Measurements from ENCODE around the gene PHF20.
"Not testable (repeated sequence)": the region's sequence is repeated elsewhere in the genome, so short reads cannot be mapped to it uniquely, and the experiment has no call there.

The PHF20 gene

GRCh38 chr20:35888657-35889056 is 116.8 kb downstream of the PHF20 start:
- no peak for FAIRE-seq

DNA sequence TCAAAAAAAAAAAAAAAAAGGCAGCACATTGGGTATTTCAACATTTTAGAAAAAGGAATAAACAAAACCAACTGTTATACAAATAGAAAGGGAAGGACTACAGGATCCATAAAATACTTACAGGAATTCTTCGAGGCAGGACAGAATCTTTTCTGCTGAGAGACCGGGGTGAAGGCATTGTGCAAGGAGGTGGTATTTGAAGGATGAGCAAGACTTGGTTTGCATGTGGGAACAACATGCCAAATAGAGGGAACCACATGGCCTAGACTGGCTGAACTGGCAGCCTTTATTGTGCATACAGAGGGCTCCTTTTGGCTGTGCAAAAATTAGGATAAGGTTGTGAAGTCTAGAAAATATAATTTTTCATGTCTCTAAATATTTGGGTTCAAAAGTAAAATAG is 119.6 kb downstream of the PHF20 start:
- no peak for FAIRE-seq

DNA sequence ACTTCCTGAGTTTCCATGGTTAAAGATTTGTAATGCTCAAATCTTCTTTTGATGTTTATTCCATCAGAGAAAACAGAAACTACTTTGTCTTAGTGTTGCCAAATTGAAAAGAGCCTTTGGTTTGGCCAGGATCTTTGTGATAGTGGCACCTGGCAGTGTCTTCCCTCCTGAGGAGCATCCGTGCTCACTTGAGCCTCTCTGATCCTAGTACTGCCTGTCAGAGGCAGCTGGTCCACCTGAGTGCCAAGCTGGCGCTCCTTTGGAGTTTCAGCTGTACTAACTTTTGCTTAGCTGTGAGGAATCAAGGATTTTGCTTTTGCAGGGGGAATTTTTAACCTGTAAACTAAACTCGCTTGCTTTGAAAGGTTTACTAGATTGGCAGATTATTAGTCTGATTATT is 121.1 kb downstream of the PHF20 start:
- no peak for FAIRE-seq

DNA sequence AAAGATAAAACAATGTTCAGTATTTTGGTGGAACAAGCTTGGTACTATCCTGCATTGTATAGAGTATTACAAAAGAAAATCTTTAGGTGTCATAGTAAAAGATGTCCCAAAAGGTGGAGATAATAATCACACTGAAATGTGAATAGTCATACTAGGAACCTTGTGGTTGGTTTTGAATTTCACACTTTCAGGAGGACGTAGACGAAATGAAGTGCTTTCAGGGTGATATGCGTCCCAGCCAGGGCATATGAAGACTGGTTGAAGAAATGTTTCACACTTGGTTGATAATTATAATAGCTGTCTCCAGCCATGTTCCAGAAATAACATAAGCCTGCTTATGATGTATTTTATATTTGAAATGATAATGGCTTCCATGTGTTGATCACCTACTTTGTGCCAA is 122.1 kb downstream of the PHF20 start:
- no peak for FAIRE-seq

- not testable (repeated sequence) for FAIRE-seq
Measured at GRCh38 chr20:35895516-35895915, 123.7 kb downstream of the PHF20 start.

- no peak for FAIRE-seq
Measured at GRCh38 chr20:35899064-35899463, 127.2 kb downstream of the PHF20 start.

DNA sequence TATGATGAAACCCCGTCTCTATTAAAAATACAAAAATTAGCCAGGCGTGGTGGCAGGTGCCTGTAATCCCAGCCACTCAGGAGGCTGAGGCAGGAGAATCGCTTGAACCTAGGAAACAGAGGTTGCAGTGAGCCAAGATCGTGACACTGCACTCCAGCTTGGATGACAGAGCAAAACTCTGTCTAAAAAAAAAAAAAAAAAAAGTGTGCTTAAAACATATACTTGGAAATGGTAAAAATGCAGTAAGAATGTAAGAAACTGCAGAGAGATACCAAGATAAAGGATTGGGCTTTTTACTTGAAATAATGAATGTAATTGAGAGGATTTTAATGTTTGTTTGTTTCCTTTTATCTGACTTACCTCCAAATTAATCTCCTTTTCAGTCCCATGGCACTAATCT is 129.4 kb downstream of the PHF20 start:
- FAIRE-seq = not testable (repeated sequence)

DNA sequence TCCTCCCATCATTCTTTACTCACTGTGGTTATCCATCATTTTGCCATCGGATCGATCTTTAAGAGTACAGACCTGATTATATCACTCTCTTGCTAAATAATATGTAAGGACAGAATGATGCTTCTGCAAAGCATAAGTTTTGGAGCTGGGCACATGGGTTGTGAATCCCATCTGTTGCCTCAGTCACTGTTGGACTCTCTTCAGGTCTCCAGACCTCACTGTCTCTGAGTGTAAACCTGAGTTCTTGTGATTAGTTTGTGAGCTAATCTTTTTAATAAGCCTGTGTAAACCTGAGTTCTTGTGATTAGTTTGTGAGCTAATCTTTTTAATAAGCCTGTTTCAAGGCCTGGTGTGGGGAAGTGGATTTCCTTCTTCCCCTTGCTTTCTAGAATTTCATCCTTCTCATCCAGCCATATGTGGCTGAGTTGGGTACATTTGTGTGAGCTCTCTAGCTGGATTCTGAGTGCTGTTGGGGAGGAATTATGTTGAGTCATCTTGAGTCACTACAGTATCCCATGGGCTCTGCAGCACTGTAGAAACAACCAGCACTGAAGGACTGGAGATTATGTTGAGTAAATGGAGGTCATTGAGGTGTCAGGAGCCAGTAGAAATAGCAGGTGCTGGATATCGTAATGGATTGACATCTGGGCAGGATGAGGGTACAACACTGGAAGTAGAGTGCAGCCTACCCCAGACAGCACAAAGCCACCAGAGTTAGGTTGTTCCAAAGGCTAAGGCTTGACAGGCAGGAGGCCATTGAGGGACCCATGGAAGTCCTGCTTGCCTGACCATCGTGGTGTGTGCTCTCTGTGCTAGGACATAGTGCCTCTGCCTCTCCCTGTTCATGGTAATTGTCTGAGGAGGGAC is 130.1 kb downstream of the PHF20 start:
- no peak for FAIRE-seq

- no peak for FAIRE-seq
Measured at GRCh38 chr20:35902545-35902941, 130.7 kb downstream of the PHF20 start.

DNA sequence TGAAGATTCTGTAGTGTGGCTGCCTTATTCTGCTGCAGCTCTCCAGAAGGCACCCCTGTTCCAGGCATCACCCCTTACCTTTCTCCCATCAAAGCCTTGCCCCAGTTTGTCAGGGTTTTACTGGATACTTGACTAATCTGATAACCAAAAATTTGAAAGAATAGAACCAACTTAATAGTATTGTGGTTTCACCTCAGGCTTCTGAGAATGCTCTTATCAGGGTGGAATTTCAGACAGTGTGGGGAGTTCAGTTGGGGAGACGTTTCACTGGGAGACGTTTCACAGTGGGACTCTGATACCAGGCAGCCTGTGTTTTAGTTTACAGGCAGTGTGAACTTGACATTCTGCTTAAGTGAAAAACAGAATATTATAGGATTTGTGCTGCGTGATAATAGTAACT is 132.0 kb downstream of the PHF20 start:
- FAIRE-seq = no peak

DNA sequence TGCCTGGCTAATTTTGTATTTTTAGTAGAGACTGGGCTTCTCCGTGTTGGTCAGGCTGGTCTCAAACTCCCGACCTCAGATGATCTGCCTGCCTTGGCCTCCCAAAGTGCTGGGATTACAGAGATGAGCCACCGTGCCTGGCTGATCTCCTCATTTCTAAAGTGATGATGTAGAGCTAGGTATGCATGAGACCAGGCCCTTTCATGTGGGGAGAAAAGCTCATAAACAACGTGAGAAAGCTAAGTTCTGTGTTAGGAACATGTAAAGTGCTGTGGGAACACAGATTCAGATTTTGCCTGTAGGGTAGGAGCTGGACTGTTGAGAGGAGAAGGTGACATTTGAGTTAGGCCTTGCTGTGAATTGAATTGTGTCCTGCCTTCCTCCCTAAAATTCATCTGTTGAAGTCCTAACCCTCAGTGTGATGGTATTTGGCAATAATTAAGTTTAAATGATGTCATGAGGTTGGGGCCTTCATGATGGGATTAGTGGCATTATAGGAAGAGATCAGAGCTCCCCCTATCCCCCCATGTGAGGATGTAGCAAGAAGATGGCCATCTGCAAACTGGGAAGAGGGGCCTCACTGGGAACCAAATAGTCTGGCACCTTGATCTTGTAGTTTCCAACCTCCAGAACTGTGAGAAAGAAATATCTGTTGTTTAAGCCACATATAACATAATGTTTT is 133.3 kb downstream of the PHF20 start:
- FAIRE-seq = no peak

DNA sequence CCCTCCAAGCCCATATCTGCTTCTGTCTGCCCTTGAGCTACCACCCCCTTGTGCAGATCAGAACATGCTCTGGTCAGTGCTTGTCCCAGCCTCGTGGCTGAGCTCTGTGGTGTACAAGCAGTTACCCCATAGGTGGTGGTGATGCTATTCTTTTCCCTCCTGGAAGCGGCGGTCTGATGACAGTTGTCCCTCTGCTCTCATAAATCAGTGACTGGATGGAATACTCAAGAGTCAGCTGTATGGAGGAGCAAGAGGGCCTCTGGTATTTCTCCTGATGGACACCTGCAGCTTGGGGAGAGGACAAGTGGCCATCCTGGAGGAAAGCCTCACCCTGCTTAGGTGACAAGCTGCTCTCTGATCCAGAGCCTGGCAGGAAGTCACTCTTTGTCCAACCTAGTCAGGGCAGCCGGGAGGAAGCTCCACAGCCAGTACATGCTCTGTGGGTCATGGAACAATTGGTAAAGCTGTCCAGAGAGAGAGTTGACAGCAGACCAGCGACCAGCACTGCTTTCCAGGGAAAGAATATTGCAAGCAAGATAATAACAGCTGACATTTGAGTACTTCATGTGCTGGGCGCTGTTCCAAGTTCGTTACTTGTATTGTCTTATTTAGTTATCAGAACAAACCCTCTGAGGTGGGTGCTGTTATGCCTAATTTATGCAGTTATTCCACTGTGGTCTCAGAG is 135.3 kb downstream of the PHF20 start:
- no peak for FAIRE-seq

GRCh38 chr20:35908007-35908406 is 136.2 kb downstream of the PHF20 start:
- FAIRE-seq = no peak

DNA sequence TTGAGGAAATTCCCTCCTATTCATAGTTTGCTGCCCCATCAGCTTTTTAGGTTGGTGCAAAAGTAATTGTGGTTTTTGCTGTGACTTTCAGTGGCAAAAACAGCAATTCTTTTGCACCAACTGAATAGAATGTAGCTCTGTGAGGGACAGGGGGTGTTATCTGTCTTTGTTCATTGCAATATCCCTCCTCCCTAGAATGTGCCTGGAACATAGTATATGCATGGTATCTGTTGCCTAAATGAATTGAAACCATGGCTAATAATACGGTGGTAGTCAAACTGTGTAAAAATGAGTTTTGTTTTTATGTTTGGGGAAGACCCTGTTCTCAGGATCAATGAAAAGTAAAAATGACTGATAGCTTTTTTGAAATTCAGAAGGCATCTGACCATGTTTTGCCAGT is 137.4 kb downstream of the PHF20 start:
- no peak for FAIRE-seq

DNA sequence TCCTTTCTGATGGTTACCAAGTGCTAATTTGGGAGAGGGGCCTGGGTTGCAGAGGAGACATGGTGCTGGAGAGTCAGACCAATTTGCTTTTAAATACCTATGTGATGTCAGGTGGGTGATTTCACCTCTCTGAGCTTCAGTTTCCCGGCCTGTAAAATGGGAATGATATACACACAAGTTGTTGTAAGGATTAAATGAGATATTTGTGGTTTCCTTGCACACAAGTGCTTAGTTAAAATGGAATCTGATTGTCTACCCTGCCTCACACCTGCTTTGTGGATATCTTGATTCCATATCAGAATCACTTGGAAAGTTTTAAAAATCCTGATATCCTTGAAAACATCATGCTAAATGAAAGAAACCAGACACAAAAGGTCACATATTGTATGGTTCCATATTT is 138.0 kb downstream of the PHF20 start:
- no peak for FAIRE-seq

DNA sequence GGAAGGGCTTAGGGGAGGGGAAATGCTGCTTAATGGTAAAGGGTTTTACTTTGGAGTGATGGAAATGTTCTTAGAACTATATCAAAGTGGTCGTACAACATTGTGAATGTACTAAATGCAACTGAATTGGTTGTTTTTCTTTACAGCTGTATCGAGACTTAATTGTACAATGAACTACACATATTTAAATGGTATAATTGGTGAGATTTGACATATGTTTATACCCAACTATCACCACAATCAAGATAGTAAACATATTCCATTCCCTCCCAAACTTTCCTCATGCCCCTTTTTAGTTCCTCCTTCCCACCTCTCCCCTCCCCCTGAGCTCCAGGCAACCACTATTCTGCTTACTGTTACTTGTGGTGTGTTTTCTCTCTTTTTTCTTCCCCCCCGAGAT is 138.4 kb downstream of the PHF20 start:
- no peak for FAIRE-seq

DNA sequence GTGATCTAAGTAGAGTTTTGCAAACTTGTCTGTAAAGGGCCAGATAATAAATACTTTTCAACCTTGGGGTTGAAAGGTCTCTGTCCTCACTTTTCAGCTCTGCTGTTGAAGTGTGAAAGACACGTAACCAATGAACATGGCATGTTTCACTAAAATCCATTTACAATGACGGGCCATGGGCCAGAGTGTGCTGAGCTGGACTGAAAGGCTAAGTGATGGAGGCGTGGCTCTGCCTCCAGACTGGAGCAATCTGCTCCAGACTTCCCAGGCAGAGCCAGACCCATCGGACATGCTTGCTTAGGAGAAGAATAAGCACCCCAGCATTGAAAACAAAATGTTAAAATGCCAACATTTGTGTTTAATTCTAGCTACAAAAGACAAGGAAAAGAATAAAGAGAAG is 141.1 kb downstream of the PHF20 start:
- FAIRE-seq = no peak

- FAIRE-seq = no peak
Measured at GRCh38 chr20:35917077-35917476, 145.3 kb downstream of the PHF20 start.

DNA sequence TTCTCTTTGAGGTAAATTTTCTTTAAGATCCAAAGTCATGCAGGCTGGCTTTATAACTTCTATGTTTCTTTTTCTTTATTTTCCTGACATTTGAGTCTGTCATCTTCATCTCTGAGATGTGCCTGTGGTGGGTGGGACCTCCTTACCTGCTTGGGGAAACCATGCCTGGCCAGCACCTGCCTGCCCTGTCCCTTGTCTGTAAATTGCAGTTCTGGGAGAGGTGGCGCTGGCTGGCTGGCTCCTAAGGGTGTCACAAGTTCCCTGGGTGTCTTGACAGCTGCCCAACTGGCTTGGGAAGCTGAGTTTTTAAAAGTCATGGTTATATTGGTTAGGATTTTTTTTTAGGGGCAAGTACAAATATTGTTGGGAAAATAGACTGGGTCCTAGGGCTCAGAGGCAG is 146.2 kb downstream of the PHF20 start:
- no peak for FAIRE-seq

GRCh38 chr20:35920523-35920922 is 148.7 kb downstream of the PHF20 start:
- FAIRE-seq = no peak

GRCh38 chr20:35929301-35929700 is 157.5 kb downstream of the PHF20 start:
- FAIRE-seq = no peak

GRCh38 chr20:35934050-35934449 is 162.2 kb downstream of the PHF20 start:
- no peak for FAIRE-seq

- FAIRE-seq = no peak
Measured at GRCh38 chr20:35939264-35939663, 167.4 kb downstream of the PHF20 start.

GRCh38 chr20:35941620-35942019 is 169.8 kb downstream of the PHF20 start:
- FAIRE-seq = no peak

All from TTC549 (cell line).